ENCODE results near the gene WDR27.
"Not testable (repeated sequence)": the region's sequence is repeated elsewhere in the genome, so short reads cannot be mapped to it uniquely, and the experiment has no call there.

The WDR27 gene

DNA sequence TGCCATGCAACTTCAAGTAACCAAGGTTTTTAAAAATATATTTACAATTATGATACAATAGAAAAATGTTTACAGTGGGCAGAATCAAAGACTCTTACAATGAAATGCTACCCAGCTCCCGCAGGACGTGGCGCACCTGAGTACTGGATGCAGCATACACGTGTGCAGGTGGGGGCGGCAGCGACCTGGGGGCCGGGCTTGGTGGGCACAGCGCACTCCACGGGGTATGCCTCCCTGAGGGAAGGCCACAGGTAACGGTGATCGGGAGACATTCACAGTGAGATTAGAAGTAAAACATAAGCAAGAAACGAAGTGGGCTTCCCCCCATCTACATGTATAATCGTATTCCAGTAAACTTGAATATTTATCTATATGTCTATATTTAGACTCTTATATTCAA, 54.2 kb downstream of the WDR27 start:
- no peak overlapping the region for H3K4me3 ChIP-seq (ENCODE audit: low read depth, low read length)
- TF ChIP-seq MYC (IDR thresholded peaks at IDR 0.05; ENCODE audit: low read depth, low read length), result no peak
- TF ChIP-seq, protein P1, sequence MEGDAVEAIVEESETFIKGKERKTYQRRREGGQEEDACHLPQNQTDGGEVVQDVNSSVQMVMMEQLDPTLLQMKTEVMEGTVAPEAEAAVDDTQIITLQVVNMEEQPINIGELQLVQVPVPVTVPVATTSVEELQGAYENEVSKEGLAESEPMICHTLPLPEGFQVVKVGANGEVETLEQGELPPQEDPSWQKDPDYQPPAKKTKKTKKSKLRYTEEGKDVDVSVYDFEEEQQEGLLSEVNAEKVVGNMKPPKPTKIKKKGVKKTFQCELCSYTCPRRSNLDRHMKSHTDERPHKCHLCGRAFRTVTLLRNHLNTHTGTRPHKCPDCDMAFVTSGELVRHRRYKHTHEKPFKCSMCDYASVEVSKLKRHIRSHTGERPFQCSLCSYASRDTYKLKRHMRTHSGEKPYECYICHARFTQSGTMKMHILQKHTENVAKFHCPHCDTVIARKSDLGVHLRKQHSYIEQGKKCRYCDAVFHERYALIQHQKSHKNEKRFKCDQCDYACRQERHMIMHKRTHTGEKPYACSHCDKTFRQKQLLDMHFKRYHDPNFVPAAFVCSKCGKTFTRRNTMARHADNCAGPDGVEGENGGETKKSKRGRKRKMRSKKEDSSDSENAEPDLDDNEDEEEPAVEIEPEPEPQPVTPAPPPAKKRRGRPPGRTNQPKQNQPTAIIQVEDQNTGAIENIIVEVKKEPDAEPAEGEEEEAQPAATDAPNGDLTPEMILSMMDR (IDR thresholded peaks at IDR 0.05; ENCODE audit: low read depth, low read length), result no peak
- TF ChIP-seq MAX (IDR thresholded peaks at IDR 0.05; ENCODE audit: low read depth, low read length), result no peak
- no peak for TF ChIP-seq POLR2A (IDR thresholded peaks at IDR 0.05; ENCODE audit: extremely low read depth, insufficient read length)
- no peak for DNase-seq (ENCODE audit: low read depth)

DNA sequence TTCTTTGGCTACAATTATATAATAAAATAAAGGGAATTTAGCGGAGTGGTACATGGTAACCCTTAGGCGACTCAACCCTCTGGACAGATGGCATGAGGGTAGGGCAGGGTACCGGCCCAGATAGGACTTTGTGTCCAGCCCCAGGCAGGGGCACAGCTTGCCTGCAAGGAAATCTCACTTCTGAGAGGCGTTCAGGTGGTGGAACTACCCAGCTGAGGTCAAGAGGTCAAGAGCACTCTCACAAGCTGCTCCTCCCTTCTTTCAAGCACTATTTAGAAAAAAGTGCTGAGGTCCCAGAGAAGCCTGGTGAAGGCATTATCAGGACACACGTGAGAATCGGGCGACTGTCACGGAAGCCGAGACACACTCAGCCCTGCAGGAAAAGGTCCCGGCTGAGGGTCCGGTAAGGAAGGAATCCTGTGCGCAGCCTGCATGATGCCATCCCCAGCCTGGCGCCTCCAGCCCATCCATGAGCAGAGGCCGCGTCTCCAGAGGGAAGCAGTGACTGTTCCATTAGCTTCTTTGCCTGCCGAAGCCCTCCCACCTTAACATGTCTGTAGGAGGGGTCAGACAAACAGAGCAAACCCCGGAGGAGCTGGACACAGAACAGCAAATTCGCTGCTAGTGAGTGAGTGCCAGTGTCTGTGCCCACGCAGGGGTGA, 54.8 kb downstream of the WDR27 start:
- no peak for TF ChIP-seq MAX (IDR thresholded peaks at IDR 0.05; ENCODE audit: low read depth, low read length)
- TF ChIP-seq, protein P1 (IDR thresholded peaks at IDR 0.05; ENCODE audit: low read depth, low read length), result no peak
- no peak for TF ChIP-seq POLR2A (IDR thresholded peaks at IDR 0.05; ENCODE audit: extremely low read depth, insufficient read length)
- no peak for TF ChIP-seq MYC (IDR thresholded peaks at IDR 0.05; ENCODE audit: low read depth, low read length)
- DNase-seq (ENCODE audit: low read depth), result no peak
- no peak overlapping the region for H3K4me3 ChIP-seq (ENCODE audit: low read depth, low read length)

DNA sequence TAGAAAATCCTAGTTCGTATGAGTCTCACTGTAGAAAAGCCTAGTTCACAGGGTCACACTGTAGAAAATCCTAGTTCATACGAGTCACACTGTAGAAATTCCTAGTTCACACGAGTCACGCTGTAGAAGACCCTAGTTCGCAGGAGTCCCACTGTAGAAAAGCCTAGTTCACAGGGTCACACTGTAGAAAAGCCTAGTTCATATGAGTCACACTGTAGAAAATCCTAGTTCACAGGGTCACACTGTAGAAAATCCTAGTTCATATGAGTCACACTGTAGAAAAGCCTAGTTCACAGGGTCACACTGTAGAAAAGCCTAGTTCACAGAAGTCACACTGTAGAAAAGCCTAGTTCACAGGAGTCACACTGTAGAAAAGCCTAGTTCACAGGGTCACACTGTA, 56.4 kb downstream of the WDR27 start:
- not testable (repeated sequence) for DNase-seq (ENCODE audit: low read depth)

DNA sequence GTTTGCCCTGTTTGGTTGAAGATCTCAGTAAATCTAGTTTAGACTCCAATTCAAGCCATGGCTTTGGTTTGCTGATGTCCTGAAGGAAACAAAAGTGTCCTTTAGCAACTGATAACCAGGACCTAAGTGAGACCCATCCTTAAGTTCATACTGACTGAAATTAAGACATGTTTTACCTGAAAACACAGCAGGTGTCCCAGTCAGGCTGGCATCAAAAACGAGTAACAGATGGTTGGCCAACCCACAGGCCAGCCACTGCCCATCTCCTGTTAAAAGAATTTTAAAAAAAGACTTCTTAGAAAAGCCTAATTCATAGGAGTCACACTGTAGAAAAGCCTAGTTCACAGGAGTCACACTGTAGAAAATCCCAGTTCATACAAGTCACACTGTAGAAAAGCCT, 58.3 kb downstream of the WDR27 start:
- TF ChIP-seq POLR2A (IDR thresholded peaks at IDR 0.05; ENCODE audit: extremely low read depth, insufficient read length), result no peak
- DNase-seq (ENCODE audit: low read depth), result no peak

More for the DNA sequence above, 56.4 kb downstream of the WDR27 start:
- not testable (repeated sequence) for H3K4me3 ChIP-seq (ENCODE audit: low read depth, low read length)

GRCh38 chr6:169642455-169642854, 59.4 kb downstream of the WDR27 start:
- H3K4me3 ChIP-seq (ENCODE audit: low read depth, low read length), result no peak overlapping the region
- TF ChIP-seq MYC (IDR thresholded peaks at IDR 0.05; ENCODE audit: low read depth, low read length) (no peak), POLR2A (IDR thresholded peaks at IDR 0.05; ENCODE audit: extremely low read depth, insufficient read length) (no peak), MAX (IDR thresholded peaks at IDR 0.05; ENCODE audit: low read depth, low read length) (no peak)
- TF ChIP-seq, protein P1 (IDR thresholded peaks at IDR 0.05; ENCODE audit: low read depth, low read length), result no peak
- no peak for DNase-seq (ENCODE audit: low read depth)

More for the DNA sequence above, 58.3 kb downstream of the WDR27 start:
- no peak overlapping the region for H3K4me3 ChIP-seq (ENCODE audit: low read depth, low read length)

GRCh38 chr6:169641461-169642085, 60.3 kb downstream of the WDR27 start:
- TF ChIP-seq POLR2A (IDR thresholded peaks at IDR 0.05; ENCODE audit: extremely low read depth, insufficient read length) (no peak), MAX (IDR thresholded peaks at IDR 0.05; ENCODE audit: low read depth, low read length) (no peak), MYC (IDR thresholded peaks at IDR 0.05; ENCODE audit: low read depth, low read length) (no peak)
- TF ChIP-seq, protein P1 (IDR thresholded peaks at IDR 0.05; ENCODE audit: low read depth, low read length), result no peak
- H3K4me3 ChIP-seq (ENCODE audit: low read depth, low read length), result no peak overlapping the region
- DNase-seq (ENCODE audit: low read depth), result no peak

DNA sequence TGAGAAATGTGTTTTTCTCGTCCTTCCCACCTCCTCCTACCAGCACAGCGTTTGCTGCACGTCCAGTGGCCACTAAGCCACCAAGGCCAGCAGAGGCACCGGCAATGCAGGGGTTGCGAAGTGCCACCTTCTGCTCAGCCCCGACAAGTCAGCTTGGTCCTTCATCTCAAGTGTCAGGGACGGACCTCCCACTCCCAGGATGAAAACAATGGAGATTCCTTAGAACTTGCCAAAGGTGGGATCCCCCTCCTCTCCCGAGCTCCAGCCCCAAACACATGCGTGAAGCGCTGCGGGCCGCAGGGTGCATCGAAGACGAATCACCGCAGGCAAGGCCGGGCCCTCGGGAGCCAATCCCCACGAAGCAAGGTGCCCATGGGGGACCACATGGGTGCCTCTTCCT, 60.8 kb downstream of the WDR27 start:
- no peak for DNase-seq (ENCODE audit: low read depth)
- TF ChIP-seq, protein P1 (IDR thresholded peaks at IDR 0.05; ENCODE audit: low read depth, low read length), result no peak
- TF ChIP-seq MYC (IDR thresholded peaks at IDR 0.05; ENCODE audit: low read depth, low read length) (no peak), MAX (IDR thresholded peaks at IDR 0.05; ENCODE audit: low read depth, low read length) (no peak), POLR2A (IDR thresholded peaks at IDR 0.05; ENCODE audit: extremely low read depth, insufficient read length) (no peak)
- no peak overlapping the region for H3K4me3 ChIP-seq (ENCODE audit: low read depth, low read length)
